Measurements from ENCODE around the gene GALNT15. TPM values are rescaled to one million over a fixed set of nuclear protein-coding genes. Genes with fewer than 3 reads are reported as not detected.
A peak's percentile ranks its signal among the peaks of the same experiment; 100 is the strongest.

GALNT15 gene
- total RNA-seq, 1 donor from 2014 or later = 0.95 TPM

DNA sequence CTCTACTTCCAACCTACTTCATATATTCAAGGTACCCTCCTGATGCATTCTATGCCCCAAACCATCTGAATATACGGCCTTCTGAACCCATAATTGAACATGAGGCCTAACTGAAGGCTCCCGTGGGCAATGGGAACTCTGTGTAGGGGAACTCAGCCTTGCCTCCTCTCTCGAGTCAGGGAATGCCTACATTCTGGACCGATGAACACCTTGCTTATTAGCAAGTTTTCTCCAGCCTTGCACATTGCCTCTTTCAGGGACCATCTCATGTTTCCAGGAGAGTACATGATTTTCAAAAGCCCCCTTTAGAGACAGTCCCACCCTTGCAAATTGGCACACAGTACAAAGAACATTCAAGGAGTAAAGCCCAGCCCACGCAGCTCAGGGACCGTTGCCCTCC is 26.3 kb upstream of the GALNT15 start:
- Mint-ChIP-seq H3K4me3 (ENCODE audit: unreplicated experiment) (no peak overlapping the region), H3K9me3 (ENCODE audit: unreplicated experiment) (peaks cover 16% of the 10 kb centered on the region), H3K4me1 (ENCODE audit: low read depth, unreplicated experiment) (peaks cover 8% of the 10 kb centered on the region), H3K36me3 (ENCODE audit: low read depth, unreplicated experiment) (peaks cover 2% of the 10 kb centered on the region), H3K27me3 (ENCODE audit: low read depth, unreplicated experiment) (peaks cover 2% of the 10 kb centered on the region), H3K27ac (ENCODE audit: unreplicated experiment) (no peak overlapping the region)
- Histone ChIP-seq H3K9me3 (ENCODE audit: insufficient read depth, low read depth, low read length) (no peaks in the 10 kb centered on the region), H3K4me3 (ENCODE audit: insufficient read depth, low read depth, low read length) (no peak overlapping the region), H3K79me2 (ENCODE audit: insufficient read depth, low read length) (no peaks in the 10 kb centered on the region), H3K4me1 (ENCODE audit: insufficient read depth, low read length) (peaks cover 3% of the 10 kb centered on the region), H3K27ac (ENCODE audit: low read depth, low read length) (no peak overlapping the region), H3K4me2 (ENCODE audit: low read length) (no peak overlapping the region), H3K36me3 (ENCODE audit: insufficient read depth, low read length) (no peaks in the 10 kb centered on the region), H2AFZ (ENCODE audit: low read depth, low read length) (no peak overlapping the region), H4K20me1 (ENCODE audit: insufficient read depth, low read length) (no peaks in the 10 kb centered on the region), H3K27me3 (ENCODE audit: insufficient read depth, low read length) (no peaks in the 10 kb centered on the region), H3K9ac (ENCODE audit: low read length) (no peak overlapping the region)
- FAIRE-seq = no peak
- TF ChIP-seq EZH2 (IDR thresholded peaks at IDR 0.05; ENCODE audit: insufficient read depth, low read length) = no peak
- TF ChIP-seq, protein P1, sequence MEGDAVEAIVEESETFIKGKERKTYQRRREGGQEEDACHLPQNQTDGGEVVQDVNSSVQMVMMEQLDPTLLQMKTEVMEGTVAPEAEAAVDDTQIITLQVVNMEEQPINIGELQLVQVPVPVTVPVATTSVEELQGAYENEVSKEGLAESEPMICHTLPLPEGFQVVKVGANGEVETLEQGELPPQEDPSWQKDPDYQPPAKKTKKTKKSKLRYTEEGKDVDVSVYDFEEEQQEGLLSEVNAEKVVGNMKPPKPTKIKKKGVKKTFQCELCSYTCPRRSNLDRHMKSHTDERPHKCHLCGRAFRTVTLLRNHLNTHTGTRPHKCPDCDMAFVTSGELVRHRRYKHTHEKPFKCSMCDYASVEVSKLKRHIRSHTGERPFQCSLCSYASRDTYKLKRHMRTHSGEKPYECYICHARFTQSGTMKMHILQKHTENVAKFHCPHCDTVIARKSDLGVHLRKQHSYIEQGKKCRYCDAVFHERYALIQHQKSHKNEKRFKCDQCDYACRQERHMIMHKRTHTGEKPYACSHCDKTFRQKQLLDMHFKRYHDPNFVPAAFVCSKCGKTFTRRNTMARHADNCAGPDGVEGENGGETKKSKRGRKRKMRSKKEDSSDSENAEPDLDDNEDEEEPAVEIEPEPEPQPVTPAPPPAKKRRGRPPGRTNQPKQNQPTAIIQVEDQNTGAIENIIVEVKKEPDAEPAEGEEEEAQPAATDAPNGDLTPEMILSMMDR (IDR thresholded peaks at IDR 0.05; ENCODE audit: insufficient read depth, low read depth, low read length) = no peak
- DNase-seq (ENCODE audit: low read depth) = no peak

DNA sequence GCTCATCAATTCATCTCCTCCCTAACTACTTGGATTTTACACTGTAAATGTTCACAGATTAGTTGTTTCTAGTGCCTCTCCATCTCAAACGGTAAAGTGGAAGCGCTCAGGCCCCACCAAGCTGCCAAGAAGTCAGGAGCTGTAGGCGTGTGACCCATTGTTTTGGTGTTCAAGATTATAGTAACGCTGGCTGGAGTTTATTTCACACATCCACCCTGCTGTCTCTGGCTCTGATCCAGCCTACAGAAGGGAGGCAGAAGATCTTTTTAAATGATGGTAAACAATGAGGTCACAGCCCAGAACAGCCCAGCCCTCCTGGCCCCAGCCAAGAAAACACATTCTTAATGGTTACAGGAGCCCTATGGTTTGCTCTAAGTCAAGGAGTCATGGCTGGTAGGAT is 25.7 kb upstream of the GALNT15 start:
- no peak for FAIRE-seq
- no peaks in the 10 kb centered on the region for H3K79me2 ChIP-seq (ENCODE audit: insufficient read depth, low read length)
- Mint-ChIP-seq H3K9me3 (ENCODE audit: unreplicated experiment) (peaks cover 14% of the 10 kb centered on the region), H3K27me3 (ENCODE audit: low read depth, unreplicated experiment) (peaks cover 2% of the 10 kb centered on the region), H3K27ac (ENCODE audit: unreplicated experiment) (peak overlapping the region; percentile 1), H3K4me3 (ENCODE audit: unreplicated experiment) (no peak overlapping the region), H3K36me3 (ENCODE audit: low read depth, unreplicated experiment) (peaks cover 2% of the 10 kb centered on the region), H3K4me1 (ENCODE audit: low read depth, unreplicated experiment) (peaks cover 8% of the 10 kb centered on the region)
- no peaks in the 10 kb centered on the region for H4K20me1 ChIP-seq (ENCODE audit: insufficient read depth, low read length)
- peak; percentile 93 for DNase-seq (ENCODE audit: low read depth)
- H3K4me2 ChIP-seq (ENCODE audit: low read length) = no peak overlapping the region
- H3K36me3 ChIP-seq (ENCODE audit: insufficient read depth, low read length) = no peaks in the 10 kb centered on the region
- TF ChIP-seq, protein P1 (IDR thresholded peaks at IDR 0.05; ENCODE audit: insufficient read depth, low read depth, low read length) = no peak
- TF ChIP-seq EZH2 (IDR thresholded peaks at IDR 0.05; ENCODE audit: insufficient read depth, low read length) = no peak
- H3K27me3 ChIP-seq (ENCODE audit: insufficient read depth, low read length) = no peaks in the 10 kb centered on the region
- no peak overlapping the region for H3K4me3 ChIP-seq (ENCODE audit: insufficient read depth, low read depth, low read length)
- peaks cover 3% of the 10 kb centered on the region for H3K4me1 ChIP-seq (ENCODE audit: insufficient read depth, low read length)
- H3K9me3 ChIP-seq (ENCODE audit: insufficient read depth, low read depth, low read length) = no peaks in the 10 kb centered on the region
- H3K9ac ChIP-seq (ENCODE audit: low read length) = no peak overlapping the region
- H2AFZ ChIP-seq (ENCODE audit: low read depth, low read length) = no peak overlapping the region
- no peak overlapping the region for H3K27ac ChIP-seq (ENCODE audit: low read depth, low read length)

DNA sequence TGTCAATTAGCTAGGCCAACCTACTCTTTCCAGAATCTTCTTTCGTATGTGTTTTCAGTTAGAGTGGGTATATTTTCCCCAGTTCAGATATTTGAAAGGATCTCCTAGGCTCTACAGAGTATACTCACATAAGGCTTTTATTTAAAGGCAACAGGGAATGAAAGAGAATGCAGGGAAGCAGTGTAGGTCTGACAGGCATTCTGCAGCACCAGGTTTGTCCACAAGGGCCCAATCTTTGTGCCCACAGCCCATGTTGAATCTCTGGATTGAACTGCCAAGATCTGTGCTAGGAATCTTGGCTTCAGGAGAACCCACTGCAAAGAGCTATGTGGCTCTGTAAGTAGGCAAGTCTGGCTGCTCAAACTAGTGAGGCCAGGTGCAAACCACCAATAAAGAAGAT is 24.2 kb upstream of the GALNT15 start:
- no peak for TF ChIP-seq EZH2 (IDR thresholded peaks at IDR 0.05; ENCODE audit: insufficient read depth, low read length)
- TF ChIP-seq, protein P1 (IDR thresholded peaks at IDR 0.05; ENCODE audit: insufficient read depth, low read depth, low read length) = no peak

More for the DNA sequence above, 24.2 kb upstream of the GALNT15 start:
- Histone ChIP-seq H3K9me3 (ENCODE audit: insufficient read depth, low read depth, low read length) (no peaks in the 10 kb centered on the region), H3K27ac (ENCODE audit: low read depth, low read length) (no peak overlapping the region), H3K4me2 (ENCODE audit: low read length) (no peak overlapping the region), H3K36me3 (ENCODE audit: insufficient read depth, low read length) (no peaks in the 10 kb centered on the region), H3K27me3 (ENCODE audit: insufficient read depth, low read length) (no peaks in the 10 kb centered on the region), H3K4me3 (ENCODE audit: insufficient read depth, low read depth, low read length) (no peak overlapping the region), H3K9ac (ENCODE audit: low read length) (no peak overlapping the region), H4K20me1 (ENCODE audit: insufficient read depth, low read length) (no peaks in the 10 kb centered on the region), H3K4me1 (ENCODE audit: insufficient read depth, low read length) (peaks cover 3% of the 10 kb centered on the region), H2AFZ (ENCODE audit: low read depth, low read length) (no peak overlapping the region), H3K79me2 (ENCODE audit: insufficient read depth, low read length) (no peaks in the 10 kb centered on the region)
- H3K27ac Mint-ChIP-seq (ENCODE audit: unreplicated experiment) = no peak overlapping the region
- peaks cover 2% of the 10 kb centered on the region for H3K36me3 Mint-ChIP-seq (ENCODE audit: low read depth, unreplicated experiment)
- FAIRE-seq (no peak), DNase-seq (ENCODE audit: low read depth) (no peak)
- peaks cover 2% of the 10 kb centered on the region for H3K27me3 Mint-ChIP-seq (ENCODE audit: low read depth, unreplicated experiment)
- peaks cover 8% of the 10 kb centered on the region for H3K4me1 Mint-ChIP-seq (ENCODE audit: low read depth, unreplicated experiment)
- H3K4me3 Mint-ChIP-seq (ENCODE audit: unreplicated experiment) = no peak overlapping the region
- H3K9me3 Mint-ChIP-seq (ENCODE audit: unreplicated experiment) = peaks cover 13% of the 10 kb centered on the region

All from astrocyte (in vitro differentiated cells and primary cell).